CD14-positive monocyte (primary cell): ENCODE measurements around the gene R3HDM4. TPM values are rescaled to one million over a fixed set of nuclear protein-coding genes. Genes with fewer than 3 reads are reported as not detected.

Experiments
- DNase-seq, 3 donors: peaks; one replicate each; pipeline ENCODE4 v3.0.0-alpha.2; 2011 to 2022
- H2AFZ ChIP-seq: 2 replicates; pipeline ENCODE4 v1.6.0; 2012; ENCODE audit warnings: mild to moderate bottlenecking, low read depth, low read length, inconsistent platforms; ENCODE audit not compliant: insufficient read depth, poor library complexity, severe bottlenecking
- H3K27ac ChIP-seq, 2 donors: 1 replicate in 1 of 2; 2 replicates in 1 of 2; pipeline ENCODE4 v1.5.1; 2012 to 2013; ENCODE audit warnings: low read length in 2 of 2, control low read depth in 1 of 2, inconsistent platforms in 1 of 2, low read depth in 1 of 2, mild to moderate bottlenecking in 1 of 2
- H3K27me3 ChIP-seq, 2 donors: one replicate each; pipeline versions ENCODE4 v1.6.0 to v1.6.1; 2011 to 2013; ENCODE audit warnings: low read length in 2 of 2; ENCODE audit not compliant: control insufficient read depth in 2 of 2, insufficient read depth in 2 of 2
- H3K36me3 ChIP-seq, 2 donors: replicated peaks in 1 of 2; 1 replicate in 1 of 2; 2 replicates in 1 of 2; pipeline versions ENCODE4 v1.5.1 to v1.6.1; 2012 to 2013; ENCODE audit warnings: low read length in 2 of 2, control low read depth in 1 of 2, inconsistent platforms in 1 of 2, mild to moderate bottlenecking in 1 of 2; ENCODE audit not compliant: insufficient read depth in 2 of 2, control insufficient read depth in 1 of 2
- H3K4me1 ChIP-seq, 2 donors: 1 replicate in 1 of 2; 2 replicates in 1 of 2; pipeline versions ENCODE4 v1.5.1 to v1.6.1; 2012 to 2013; ENCODE audit warnings: low read length in 2 of 2, control low read depth in 1 of 2, inconsistent platforms in 1 of 2, mild to moderate bottlenecking in 1 of 2, moderate library complexity in 1 of 2; ENCODE audit not compliant: insufficient read depth in 2 of 2, control insufficient read depth in 1 of 2
- H3K4me2 ChIP-seq: replicated peaks from 2 replicates; pipeline ENCODE3; 2012; ENCODE audit warnings: low read length, moderate library complexity, mild to moderate bottlenecking; ENCODE audit not compliant: poor library complexity, severe bottlenecking; ENCODE audit errors: extremely low read depth
- H3K4me3 ChIP-seq, 3 experiments: fragments of 200-600 bp in 1 of 3; sonication (generic) in 1 of 3; replicated peaks in 1 of 3; 1 replicate in 2 of 3; 2 replicates in 1 of 3; pipeline ENCODE4 v1.5.1; 2011 to 2013; ENCODE audit warnings: low read length in 3 of 3, mild to moderate bottlenecking in 3 of 3, control low read depth in 2 of 3, low read depth in 2 of 3, inconsistent platforms in 1 of 3, moderate library complexity in 1 of 3
- H3K79me2 ChIP-seq: 2 replicates; pipeline ENCODE4 v1.6.0; 2012; ENCODE audit warnings: mild to moderate bottlenecking, control low read depth, inconsistent platforms, low read length, moderate library complexity; ENCODE audit not compliant: insufficient read depth
- H3K9ac ChIP-seq: 2 replicates; pipeline ENCODE4 v1.6.0; 2017; ENCODE audit warnings: low read length, mild to moderate bottlenecking; ENCODE audit not compliant: insufficient read depth, poor library complexity, severe bottlenecking
- H3K9me3 ChIP-seq, 2 donors: replicated peaks in 1 of 2; 1 replicate in 1 of 2; 2 replicates in 1 of 2; pipeline versions ENCODE4 v1.5.1 to v1.6.1; 2012 to 2013; ENCODE audit warnings: low read length in 2 of 2, control low read depth in 1 of 2; ENCODE audit not compliant: control insufficient read depth in 1 of 2, insufficient read depth in 1 of 2
- H4K20me1 ChIP-seq: 2 replicates; pipeline ENCODE4 v1.6.0; 2012; ENCODE audit warnings: mild to moderate bottlenecking, low read length, control low read depth, moderate library complexity; ENCODE audit not compliant: insufficient read depth
- H3K27ac Mint-ChIP-seq, 7 donors: one replicate each; pipeline ENCODE4 v1.8.0; 2020; ENCODE audit warnings: mild to moderate bottlenecking in 7 of 7, mixed read lengths in 7 of 7, moderate library complexity in 6 of 7, inconsistent platforms in 2 of 7
- H3K27me3 Mint-ChIP-seq, 3 donors: one replicate each; pipeline ENCODE4 v1.8.0; 2021 to 2022; ENCODE audit warnings: low read depth in 3 of 3, mild to moderate bottlenecking in 3 of 3, mixed read lengths in 3 of 3, moderate library complexity in 3 of 3, inconsistent platforms in 1 of 3
- H3K36me3 Mint-ChIP-seq, 2 donors: one replicate each; pipeline ENCODE4 v1.8.0; 2020; ENCODE audit warnings: mixed read lengths in 2 of 2, inconsistent platforms in 1 of 2, mild to moderate bottlenecking in 1 of 2
- H3K4me1 Mint-ChIP-seq: one replicate; pipeline ENCODE4 v1.8.0; 2020; ENCODE audit warnings: mild to moderate bottlenecking, mixed read lengths
- H3K4me3 Mint-ChIP-seq, 2 donors: one replicate each; pipeline ENCODE4 v1.8.0; 2020; ENCODE audit warnings: mild to moderate bottlenecking in 2 of 2, mixed read lengths in 2 of 2, moderate library complexity in 1 of 2
- H3K9me3 Mint-ChIP-seq, 7 donors: one replicate each; pipeline ENCODE4 v1.8.0; 2020 to 2022; ENCODE audit warnings: mixed read lengths in 7 of 7, mild to moderate bottlenecking in 6 of 7, moderate library complexity in 6 of 7, inconsistent platforms in 2 of 7
- CTCF ChIP-seq: fragments of 200-600 bp; IDR thresholded peaks from one replicate; pipeline ENCODE4 v1.8.0; 2022; ENCODE audit warnings: antibody characterized with exemption, mild to moderate bottlenecking
- WGBS: methylation state at CpG from one replicate; pipeline ENCODE4 v1.1.5; 2013; ENCODE audit warnings: missing lambda C conversion rate; ENCODE audit not compliant: insufficient coverage; 5-methylcytosine and 5-hydroxymethylcytosine counted together
- intact Hi-C, 2 donors: fragments of 100-400 bp; cut with micrococcal nuclease; formaldehyde crosslinking; loops; one replicate each; pipeline versions ENCODE4 v1.15.0 to v1.15.1; 2023
- polyA plus RNA-seq, 3 donors: library from polyadenylated mRNA; depleted of rRNA in 1 of 3; unstranded in 2 of 3; stranded (reverse) in 1 of 3; fragments of 300-500 nt in 2 of 3; fragments of >200 nt in 1 of 3; fragmentation: Illumina TruSeq in 2 of 3; gene quantifications; 1 replicate in 2 of 3; 2 replicates in 1 of 3; pipeline ENCODE4 v1.2.3, GENCODE V29; 2012 to 2021

Gene R3HDM4
- polyA plus RNA-seq, 3 donors, result 70.8 to 99.9 (median 78.7) TPM

GRCh38 chr19:903266-903797, 9.7 kb downstream of the R3HDM4 start:
- Histone ChIP-seq H3K79me2 (peaks cover 46% of the 10 kb centered on the region), H2AFZ (no peak overlapping the region), H3K9ac (no peak overlapping the region), H3K27ac (no peak overlapping the region), H3K4me2 (no peak overlapping the region), H4K20me1 (peaks cover 88% of the 10 kb centered on the region), H3K9me3 (no peaks in the 10 kb centered on the region), H3K27me3 (no peaks in the 10 kb centered on the region), H3K36me3 (peaks cover 24 to 32% of the 10 kb centered on the region in 2 donors), H3K4me3 (no peak overlapping the region), H3K4me1 (peaks cover 16 to 17% of the 10 kb centered on the region in 2 donors)
- Mint-ChIP-seq H3K27me3 (peaks cover 0 to 2% (median 0%) of the 10 kb centered on the region in 3 donors), H3K4me1 (peaks cover 21% of the 10 kb centered on the region), H3K27ac (peak overlapping the region in 1 of 7 donors; percentile 60), H3K9me3 (no peaks in the 10 kb centered on the region), H3K36me3 (peaks cover 28 to 65% of the 10 kb centered on the region in 2 donors), H3K4me3 (no peak overlapping the region)
- TF ChIP-seq CTCF, result no peak
- DNase-seq, result no peak
- intact Hi-C loops, result no loop called here
- WGBS, result 92% methylated on average over 21 of the region's 32 CpGs

GRCh38 chr19:902446-903226, 10.4 kb downstream of the R3HDM4 start:
- Mint-ChIP-seq H3K9me3 (no peaks in the 10 kb centered on the region), H3K36me3 (peaks cover 31 to 70% of the 10 kb centered on the region in 2 donors), H3K4me1 (peaks cover 14% of the 10 kb centered on the region), H3K27ac (no peak overlapping the region), H3K27me3 (peaks cover 0 to 3% (median 0%) of the 10 kb centered on the region in 3 donors), H3K4me3 (no peak overlapping the region)
- H3K9ac ChIP-seq, result no peak overlapping the region
- peaks cover 40% of the 10 kb centered on the region for H3K79me2 ChIP-seq
- H2AFZ ChIP-seq, result no peak overlapping the region
- peaks cover 86% of the 10 kb centered on the region for H4K20me1 ChIP-seq
- no peaks in the 10 kb centered on the region for H3K27me3 ChIP-seq
- TF ChIP-seq CTCF, result no peak
- no peak for DNase-seq
- H3K9me3 ChIP-seq, result no peaks in the 10 kb centered on the region
- intact Hi-C loops, result no loop called here
- no peak overlapping the region for H3K4me3 ChIP-seq
- no peak overlapping the region for H3K4me2 ChIP-seq
- H3K27ac ChIP-seq, result no peak overlapping the region
- peaks cover 9 to 10% of the 10 kb centered on the region in 2 donors for H3K4me1 ChIP-seq
- H3K36me3 ChIP-seq, result peaks cover 25 to 35% of the 10 kb centered on the region in 2 donors
- WGBS, result 100% methylated on average over 8 of the region's 14 CpGs
